Putamen (tissue), 1 donor: ENCODE measurements around the gene PTCD2.
A peak's percentile ranks its signal among the peaks of the same experiment; 100 is the strongest.
"Not testable (repeated sequence)": the region's sequence is repeated elsewhere in the genome, so short reads cannot be mapped to it uniquely, and the experiment has no call there.

Experiments used
- DNase-seq: peaks from one replicate; pipeline ENCODE4 v3.0.0-alpha.2; 2016; ENCODE audit warnings: low spot score

PTCD2 gene

DNA sequence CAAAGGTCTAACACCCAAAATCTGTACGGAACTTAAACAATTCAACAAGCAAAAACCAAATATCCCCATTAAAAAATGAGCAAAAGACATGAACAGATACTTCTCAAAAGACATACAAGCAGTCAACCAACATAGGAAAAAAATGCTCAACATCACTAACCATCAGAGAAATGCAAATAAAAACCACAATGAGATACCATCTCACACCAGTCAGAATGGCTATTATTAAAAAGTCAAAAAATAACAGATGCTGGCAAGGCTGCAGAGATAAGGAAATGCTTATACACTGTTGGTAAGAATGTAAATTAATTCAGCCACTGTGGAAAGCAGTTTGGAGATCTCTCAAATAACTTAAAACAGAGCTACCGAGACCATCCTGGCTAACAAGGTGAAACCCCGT, 22.0 kb upstream of the PTCD2 start:
- DNase-seq = not testable (repeated sequence)

- DNase-seq = no peak
Observed at GRCh38 chr5:72298711-72299110, 21.5 kb upstream of the PTCD2 start.

GRCh38 chr5:72300590-72301339, 19.4 kb upstream of the PTCD2 start:
- DNase-seq = no peak

DNA sequence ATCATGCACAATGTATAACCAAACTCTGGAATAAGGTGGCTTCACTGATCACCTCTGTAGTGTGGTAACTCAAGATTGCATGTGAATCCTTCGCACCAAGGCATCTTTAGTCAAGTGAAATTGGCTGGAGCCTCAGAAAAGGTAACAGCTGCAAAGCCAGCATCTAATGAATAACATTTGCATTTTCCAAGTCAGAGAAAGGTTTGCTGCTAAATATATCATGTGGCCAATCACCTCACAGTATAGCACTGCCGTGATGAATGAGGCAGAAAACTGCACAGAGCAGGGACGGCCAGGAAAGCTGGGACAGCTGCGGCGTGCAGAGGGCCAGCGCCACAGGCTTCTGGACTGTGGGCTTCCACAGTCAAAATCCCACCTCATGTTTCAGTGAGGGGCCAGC, 18.6 kb upstream of the PTCD2 start:
- DNase-seq = no peak

DNA sequence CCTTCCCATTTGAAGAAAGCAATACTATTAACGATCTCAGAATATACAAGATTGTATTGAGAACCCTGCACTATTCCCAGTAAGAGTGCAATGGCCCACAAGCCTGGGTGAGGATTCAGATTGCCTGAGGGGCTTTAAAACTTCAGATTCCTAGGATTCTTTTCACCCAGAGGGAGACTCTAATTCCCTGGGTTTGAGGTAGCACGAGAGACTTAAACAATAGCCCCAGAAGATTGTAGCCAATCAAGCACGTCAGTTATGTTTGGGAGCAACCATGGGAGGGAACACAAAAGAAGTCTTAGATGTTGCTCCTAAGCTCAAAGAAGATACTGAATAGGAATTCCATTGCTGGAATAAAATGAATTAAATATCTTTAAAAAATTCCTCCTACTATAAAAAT, 18.0 kb upstream of the PTCD2 start:
- no peak for DNase-seq

- no peak for DNase-seq
Observed at GRCh38 chr5:72305194-72306142, 14.7 kb upstream of the PTCD2 start.

DNA sequence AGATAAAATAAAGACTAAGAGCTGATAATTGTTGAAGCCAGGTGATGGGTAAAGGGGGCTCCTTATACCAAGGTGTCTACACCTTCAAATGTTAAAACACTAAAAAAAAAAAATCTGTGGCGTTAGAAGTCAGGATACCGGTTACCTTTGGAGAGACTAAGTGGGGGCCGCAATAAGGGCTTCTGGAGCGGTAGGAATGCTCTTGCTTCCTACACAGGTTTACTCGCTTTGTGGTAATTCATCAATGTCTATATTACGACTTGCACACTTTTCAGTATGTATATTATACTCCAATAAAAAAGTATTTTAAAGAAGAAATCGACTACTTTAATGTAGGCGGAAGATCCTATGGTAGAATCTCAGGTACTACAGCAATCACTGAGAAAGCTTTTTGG, 12.6 kb upstream of the PTCD2 start:
- no peak for DNase-seq

- DNase-seq = peak; percentile 98
Observed at GRCh38 chr5:72307968-72308852, 12.0 kb upstream of the PTCD2 start.

DNA sequence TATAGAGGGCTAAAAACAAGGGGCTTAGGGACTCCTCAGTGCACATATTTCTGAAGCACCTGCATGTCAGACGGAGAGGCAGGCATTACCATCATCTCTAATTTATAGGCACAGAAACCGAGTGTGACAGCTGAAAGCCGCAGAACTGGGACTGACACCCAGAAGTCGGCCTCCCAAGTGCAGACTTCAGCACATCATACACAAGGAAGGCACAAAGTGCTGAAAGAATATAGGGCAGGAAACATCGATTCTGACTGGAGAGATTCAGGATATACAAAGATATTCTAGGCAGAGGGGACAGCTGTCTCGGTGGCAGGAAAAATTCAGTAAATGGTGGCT, 11.4 kb upstream of the PTCD2 start:
- DNase-seq = no peak

GRCh38 chr5:72313141-72313540, 7.0 kb upstream of the PTCD2 start:
- DNase-seq = no peak

DNA sequence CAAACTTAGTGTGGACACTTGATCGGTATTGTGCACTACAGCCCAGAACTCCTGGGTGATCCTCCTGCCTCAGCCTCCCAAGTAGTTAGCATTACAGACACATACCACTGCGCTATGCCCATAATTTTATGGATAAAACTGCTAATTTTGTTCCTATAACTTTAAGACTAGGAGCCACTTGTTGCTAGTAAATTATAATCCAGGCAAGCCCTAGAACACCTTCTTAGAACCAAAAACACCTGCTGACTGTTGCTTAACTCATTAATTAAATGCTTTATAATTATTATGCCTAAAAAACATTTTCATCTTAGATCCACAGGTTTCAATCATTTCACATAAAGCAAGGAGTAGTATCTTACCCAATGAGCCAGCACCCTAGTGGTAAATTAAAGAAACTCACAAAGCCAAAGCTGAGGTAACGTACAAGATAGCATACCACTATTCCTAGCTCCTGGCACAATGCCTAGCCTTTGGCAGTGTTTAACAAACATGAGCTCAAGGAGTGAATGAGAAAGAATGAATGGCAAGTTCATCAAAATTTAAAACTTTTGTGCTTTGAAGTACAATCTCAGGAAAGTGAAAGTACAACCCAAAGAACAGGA, 5.5 kb upstream of the PTCD2 start:
- DNase-seq = no peak

DNA sequence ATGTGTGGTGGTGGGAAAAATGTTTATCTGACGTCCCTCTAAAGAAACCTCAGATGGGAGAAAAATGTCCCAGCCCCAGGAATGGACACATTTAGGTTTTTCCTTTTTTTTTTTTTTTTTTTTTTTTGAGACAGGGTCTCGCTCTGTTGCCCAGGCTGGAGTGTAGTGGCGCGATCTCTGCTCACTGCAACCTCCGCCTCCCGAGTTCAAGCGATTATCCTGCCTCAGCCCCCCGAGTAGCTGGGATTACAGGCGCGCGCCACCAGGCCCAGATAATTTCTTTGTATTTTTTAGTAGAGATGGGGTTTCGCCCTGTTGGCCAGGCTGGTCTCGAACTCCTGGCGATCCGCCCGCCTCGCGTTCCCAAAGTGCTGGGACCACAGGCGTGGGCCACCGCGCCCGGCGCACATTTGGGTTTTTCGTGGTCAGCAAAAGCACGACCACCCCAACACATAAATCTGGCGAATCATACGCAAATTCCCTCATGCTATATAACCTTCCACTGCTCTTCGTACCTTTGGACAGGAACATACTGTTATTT, 668 bp upstream of the PTCD2 start:
- not testable (repeated sequence) for DNase-seq

GRCh38 chr5:72324189-72324825, 4.1 kb downstream of the PTCD2 start:
- no peak for DNase-seq

DNA sequence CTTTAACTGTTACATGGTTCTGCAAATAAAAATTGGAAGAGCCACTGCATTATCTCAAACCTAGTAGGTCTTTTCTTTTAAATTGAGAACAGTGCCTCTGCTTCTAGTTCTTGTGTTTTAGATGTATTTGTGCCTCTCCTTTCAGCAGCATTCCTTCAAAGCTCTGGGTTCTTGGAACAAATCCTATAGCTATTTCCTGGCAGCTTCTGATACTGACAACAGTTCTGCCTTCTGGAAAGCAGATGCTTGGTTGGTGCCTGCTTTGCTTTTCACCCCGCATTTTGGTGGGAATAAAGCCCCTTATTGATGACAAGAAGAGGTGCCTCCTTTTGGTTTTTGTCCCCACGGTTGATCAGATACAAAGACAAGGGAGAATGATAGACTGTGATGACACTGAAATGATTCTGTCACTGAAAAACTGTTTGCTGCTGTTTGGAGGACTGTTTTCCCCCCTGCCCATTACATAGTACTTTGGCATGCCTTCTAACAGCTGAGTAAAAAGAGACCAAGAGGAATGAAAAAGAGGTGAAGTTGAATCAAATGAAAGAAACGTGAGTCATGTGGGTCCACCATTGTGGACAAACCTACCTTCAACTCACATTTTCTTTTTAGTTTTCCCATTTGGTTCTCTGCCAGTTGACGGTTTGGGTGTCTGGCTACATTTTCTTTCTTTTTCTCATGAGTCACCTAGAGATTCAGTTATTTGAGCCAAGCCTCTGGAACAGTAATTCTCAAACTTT, 5.6 kb downstream of the PTCD2 start:
- DNase-seq = no peak

GRCh38 chr5:72326306-72326649, 6.1 kb downstream of the PTCD2 start:
- no peak for DNase-seq

GRCh38 chr5:72328172-72328571, 8.0 kb downstream of the PTCD2 start:
- peak; percentile 74 for DNase-seq

DNA sequence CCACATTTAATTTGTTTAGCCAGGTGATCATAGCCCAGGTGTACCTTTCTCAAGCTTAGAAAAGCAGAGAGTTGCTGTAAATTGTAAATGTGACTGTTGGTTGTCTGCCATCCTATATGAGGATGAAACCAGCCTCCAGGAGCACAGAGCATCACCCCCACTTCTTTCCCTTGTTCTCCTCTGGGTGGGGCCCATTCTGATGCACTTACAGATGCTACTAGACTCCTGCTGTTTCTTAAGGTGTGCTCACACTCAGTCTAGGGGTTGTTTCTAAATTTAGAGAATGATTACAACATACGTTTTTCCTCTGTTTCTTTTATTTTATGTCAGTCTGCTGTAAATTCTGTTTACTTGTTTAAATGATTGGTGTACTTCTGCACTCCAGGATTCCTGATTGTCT, 10.5 kb downstream of the PTCD2 start:
- DNase-seq = no peak

DNA sequence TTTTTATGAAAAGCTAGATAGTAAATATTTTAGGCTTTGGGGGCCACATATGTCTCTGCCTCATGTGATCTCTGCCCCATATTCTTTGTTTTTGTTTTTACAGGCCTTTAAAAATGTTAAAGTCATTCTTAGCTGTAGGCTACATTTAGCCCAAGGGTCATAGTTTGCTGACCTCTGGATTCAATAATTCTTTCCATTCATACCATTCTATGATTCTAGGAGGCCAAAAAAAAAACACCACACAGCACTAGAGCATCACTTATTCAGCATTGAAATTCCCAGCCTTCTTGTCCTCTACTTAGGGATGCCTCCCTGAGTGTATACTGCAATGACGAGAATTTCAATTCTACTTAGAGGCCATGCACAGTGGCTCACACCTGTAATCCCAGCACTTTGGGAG, 17.0 kb downstream of the PTCD2 start:
- DNase-seq = no peak

- DNase-seq = no peak
Observed at GRCh38 chr5:72338689-72339209, 18.6 kb downstream of the PTCD2 start.

- DNase-seq = no peak
Observed at GRCh38 chr5:72346398-72346797, 26.2 kb downstream of the PTCD2 start.
